Endothelial cell of umbilical vein (primary cell): ENCODE data around the gene MRM2. TPM values are rescaled to one million over a fixed set of nuclear protein-coding genes. Genes with fewer than 3 reads are reported as not detected.

Experiments used
- BruUV-seq: library from RNA; stranded (reverse); fragments of 400-500 nt; replicated peaks from 2 replicates; lab custom pipeline; 2021; lab: Mats Ljungman, UMichigan
- CTCF ChIA-PET: fragments of 300-600, 350-600 bp; sonication (Branson Sonifier 250); formaldehyde crosslinking; loops from one replicate; lab custom pipeline; 2021; ENCODE audit warnings: antibody characterized with exemption, inconsistent platforms; lab: Charles Lee
- POLR2A ChIA-PET: fragments of 300-600, 350-600 bp; sonication (Branson Sonifier 250); formaldehyde crosslinking; loops from one replicate; lab custom pipeline; 2021; ENCODE audit warnings: antibody characterized with exemption, inconsistent platforms; lab: Charles Lee
- DNase-seq: peaks from one replicate; pipeline ENCODE4 v3.0.0-alpha.2; 2011; ENCODE audit warnings: low read depth, low spot score
- FAIRE-seq: peaks from 2 replicates; lab custom pipeline; 2011; peaks lifted over from hg19 to GRCh38; lab: Jason Lieb, UNC
- H2AFZ ChIP-seq: 2 replicates; pipeline ENCODE4 v1.6.0; 2012; ENCODE audit warnings: low read depth, low read length, control low read depth, inconsistent platforms
- H3K27ac ChIP-seq: 2 replicates; pipeline ENCODE4 v1.5.1; 2011; ENCODE audit warnings: low read depth, mild to moderate bottlenecking, control low read depth, low read length, moderate library complexity; ENCODE audit not compliant: insufficient read depth
- H3K27me3 ChIP-seq, 2 experiments: 2 replicates each; pipeline versions ENCODE4 v1.6.0 to v1.6.1; 2011; ENCODE audit warnings: low read length in 2 of 2, mixed read lengths in 1 of 2; ENCODE audit not compliant: control insufficient read depth in 2 of 2, insufficient read depth in 2 of 2
- H3K36me3 ChIP-seq, 2 experiments: 2 replicates in 1 of 2; 3 replicates in 1 of 2; pipeline ENCODE4 v1.5.1; 2011; ENCODE audit warnings: low read length in 2 of 2, mild to moderate bottlenecking in 1 of 2, moderate library complexity in 1 of 2; ENCODE audit not compliant: control insufficient read depth in 2 of 2, insufficient read depth in 2 of 2; ENCODE audit errors: extremely low read depth in 1 of 2
- H3K4me1 ChIP-seq: 3 replicates; pipeline ENCODE4 v1.5.1; 2011; ENCODE audit warnings: mild to moderate bottlenecking, low read length; ENCODE audit not compliant: control insufficient read depth, insufficient read depth; ENCODE audit errors: extremely low read depth
- H3K4me2 ChIP-seq: 2 replicates; pipeline ENCODE4 v1.6.1; 2011; ENCODE audit warnings: low read length, control low read depth, mixed read lengths; ENCODE audit not compliant: insufficient read depth
- H3K4me3 ChIP-seq, 3 experiments: fragments of 200-600 bp in 1 of 3; sonication (generic), shearing (Covaris generic) in 1 of 3; replicated peaks in 1 of 3; 2 replicates each; pipeline ENCODE4 v1.5.1; 2011 to 2016; ENCODE audit warnings: control low read depth in 3 of 3, low read length in 3 of 3, mild to moderate bottlenecking in 2 of 3, inconsistent platforms in 1 of 3, low read depth in 1 of 3, moderate library complexity in 1 of 3; ENCODE audit not compliant: insufficient read depth in 1 of 3
- H3K79me2 ChIP-seq: 2 replicates; pipeline ENCODE4 v1.6.0; 2012; ENCODE audit warnings: low read length, inconsistent platforms; ENCODE audit not compliant: control insufficient read depth, insufficient read depth
- H3K9ac ChIP-seq: replicated peaks from 2 replicates; pipeline ENCODE3; 2011; ENCODE audit warnings: low read length, control low read depth; ENCODE audit not compliant: insufficient read depth; ENCODE audit errors: extremely low read depth
- H3K9me1 ChIP-seq: replicated peaks from 3 replicates; pipeline ENCODE4 v1.6.0; 2011; ENCODE audit warnings: mild to moderate bottlenecking, low read length; ENCODE audit not compliant: control insufficient read depth, insufficient read depth; ENCODE audit errors: extremely low read depth
- H3K9me3 ChIP-seq: replicated peaks from 2 replicates; pipeline ENCODE4 v1.5.1; 2012; ENCODE audit warnings: low read length, inconsistent platforms; ENCODE audit not compliant: control insufficient read depth, insufficient read depth
- H4K20me1 ChIP-seq: replicated peaks from 2 replicates; pipeline ENCODE3; 2011; ENCODE audit warnings: mild to moderate bottlenecking, low read length; ENCODE audit not compliant: control insufficient read depth, insufficient read depth; ENCODE audit errors: extremely low read depth
- EZH2 ChIP-seq: IDR thresholded peaks from 2 replicates; pipeline ENCODE4 v1.6.1; 2012; ENCODE audit warnings: borderline replicate concordance, low read depth, mild to moderate bottlenecking, moderate library complexity, low read length, inconsistent platforms; ENCODE audit not compliant: severe bottlenecking
- FOS ChIP-seq: IDR thresholded peaks from 2 replicates; pipeline ENCODE4 v1.6.1; 2011; ENCODE audit warnings: mild to moderate bottlenecking, low read length, moderate library complexity, borderline replicate concordance; ENCODE audit not compliant: insufficient read depth
- GATA2 ChIP-seq: IDR thresholded peaks from 2 replicates; pipeline ENCODE4 v1.7.0; 2011; ENCODE audit warnings: low read depth, mild to moderate bottlenecking, moderate library complexity, mixed read lengths, low read length; ENCODE audit not compliant: insufficient read length, insufficient read depth
- JUN ChIP-seq: IDR thresholded peaks from 2 replicates; pipeline ENCODE4 v1.6.1; 2011; ENCODE audit warnings: borderline replicate concordance, low read depth; ENCODE audit not compliant: insufficient read length, insufficient read depth
- MYC ChIP-seq: IDR thresholded peaks from one replicate; pipeline ENCODE4 v1.6.1; 2011; ENCODE audit warnings: mild to moderate bottlenecking, low read depth, low read length
- POLR2A ChIP-seq: IDR thresholded peaks from 2 replicates; pipeline ENCODE4 v1.6.1; 2012; ENCODE audit warnings: low read depth, mild to moderate bottlenecking, control low read depth, low read length
- POLR2AphosphoS5 ChIP-seq: IDR thresholded peaks from 2 replicates; pipeline ENCODE4 v1.6.1; 2012; ENCODE audit warnings: low read depth, mild to moderate bottlenecking, control low read depth, low read length, moderate library complexity; ENCODE audit not compliant: insufficient read depth
- dilution Hi-C: fragments of 300-500 bp; cut with MboI; formaldehyde crosslinking; loops from one replicate; pipeline ENCODE4 v1.15.0; 2019; ENCODE audit warnings: low sequenced_read_pairs; ENCODE audit not compliant: extremely low pct_ligation_motif_present
- intact Hi-C: fragments of 100-400 bp; cut with micrococcal nuclease; formaldehyde crosslinking; loops from one replicate; pipeline ENCODE4 v1.10.0; 2022
- polyA plus RNA-seq, 4 experiments: library from polyadenylated mRNA; depleted of rRNA in 3 of 4; stranded (reverse) in 3 of 4; unstranded in 1 of 4; fragments of >200 nt; gene quantifications; 2 replicates each; pipeline versions ENCODE4 v1.2.1 to v1.2.3, GENCODE V29; 2011 to 2012; ENCODE audit warnings: missing spikeins in 1 of 4
- total RNA-seq: library from RNA; stranded (reverse); gene quantifications from 2 replicates; pipeline ENCODE4 v1.2.3, GENCODE V29; 2021
- TF ChIP-seq, protein P1 (sequence below): IDR thresholded peaks from 2 replicates; pipeline ENCODE4 v1.6.1; 2011; ENCODE audit not compliant: insufficient read depth, insufficient read length
- TF ChIP-seq, protein P2 (sequence below), 2 donors: IDR thresholded peaks; 1 replicate in 1 of 2; 2 replicates in 1 of 2; pipeline ENCODE4 v1.5.1; 2011; ENCODE audit warnings: low read length in 2 of 2, mild to moderate bottlenecking in 2 of 2, moderate library complexity in 2 of 2, control low read depth in 1 of 2, inconsistent platforms in 1 of 2, low read depth in 1 of 2; ENCODE audit not compliant: insufficient read depth in 1 of 2; ENCODE audit errors: extremely low read depth in 1 of 2

The MRM2 gene
- total and polyA plus RNA-seq, 2 donors (not counting 3 experiments of a cell fraction or from before 2014, with no cell fraction given) = 10.6 to 20.8 TPM

DNA sequence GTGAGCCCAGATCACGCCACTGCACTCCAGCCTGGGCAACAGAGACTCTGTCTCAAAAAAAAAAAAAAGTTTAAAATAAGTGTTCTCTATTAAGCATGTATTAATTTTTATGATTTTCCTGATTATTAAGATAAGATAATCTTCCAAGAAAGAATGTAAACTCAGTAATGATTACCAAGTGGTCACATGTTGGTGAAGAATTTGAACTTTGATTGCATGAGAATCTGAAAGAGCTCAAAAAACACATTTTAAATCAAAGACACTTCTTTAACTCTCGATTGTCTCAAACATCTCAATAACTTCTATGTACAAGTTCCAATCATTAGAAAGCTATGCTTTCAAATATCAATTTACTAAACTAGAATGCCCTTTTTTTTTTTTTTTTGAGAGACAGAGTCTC lies 38.4 kb upstream of the MRM2 start:
- H3K79me2 ChIP-seq = no peaks in the 10 kb centered on the region
- TF ChIP-seq MYC = no peak
- no peak for TF ChIP-seq POLR2A
- no peak for TF ChIP-seq EZH2
- no peak for TF ChIP-seq GATA2
- no peak for TF ChIP-seq POLR2AphosphoS5
- no peak for TF ChIP-seq FOS
- TF ChIP-seq, protein P1, sequence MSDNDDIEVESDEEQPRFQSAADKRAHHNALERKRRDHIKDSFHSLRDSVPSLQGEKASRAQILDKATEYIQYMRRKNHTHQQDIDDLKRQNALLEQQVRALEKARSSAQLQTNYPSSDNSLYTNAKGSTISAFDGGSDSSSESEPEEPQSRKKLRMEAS = no peak
- no peak for TF ChIP-seq JUN
- TF ChIP-seq, protein P2, sequence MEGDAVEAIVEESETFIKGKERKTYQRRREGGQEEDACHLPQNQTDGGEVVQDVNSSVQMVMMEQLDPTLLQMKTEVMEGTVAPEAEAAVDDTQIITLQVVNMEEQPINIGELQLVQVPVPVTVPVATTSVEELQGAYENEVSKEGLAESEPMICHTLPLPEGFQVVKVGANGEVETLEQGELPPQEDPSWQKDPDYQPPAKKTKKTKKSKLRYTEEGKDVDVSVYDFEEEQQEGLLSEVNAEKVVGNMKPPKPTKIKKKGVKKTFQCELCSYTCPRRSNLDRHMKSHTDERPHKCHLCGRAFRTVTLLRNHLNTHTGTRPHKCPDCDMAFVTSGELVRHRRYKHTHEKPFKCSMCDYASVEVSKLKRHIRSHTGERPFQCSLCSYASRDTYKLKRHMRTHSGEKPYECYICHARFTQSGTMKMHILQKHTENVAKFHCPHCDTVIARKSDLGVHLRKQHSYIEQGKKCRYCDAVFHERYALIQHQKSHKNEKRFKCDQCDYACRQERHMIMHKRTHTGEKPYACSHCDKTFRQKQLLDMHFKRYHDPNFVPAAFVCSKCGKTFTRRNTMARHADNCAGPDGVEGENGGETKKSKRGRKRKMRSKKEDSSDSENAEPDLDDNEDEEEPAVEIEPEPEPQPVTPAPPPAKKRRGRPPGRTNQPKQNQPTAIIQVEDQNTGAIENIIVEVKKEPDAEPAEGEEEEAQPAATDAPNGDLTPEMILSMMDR (IDR thresholded peaks at IDR 0.05; ENCODE audit: extremely low read depth in 1 of 2, insufficient read depth in 1 of 2, low read depth in 1 of 2, low read length in 2 of 2) = no peak
- H2AFZ ChIP-seq = no peak overlapping the region
- H3K27ac ChIP-seq = no peak overlapping the region
- no peaks in the 10 kb centered on the region for H3K9me1 ChIP-seq
- ChIA-PET CTCF (no interaction called here), POLR2A (no interaction called here)
- dilution Hi-C loops = no loop called here
- H3K9me3 ChIP-seq = no peaks in the 10 kb centered on the region
- no peak for DNase-seq
- intact Hi-C loops = no loop called here
- no peaks in the 10 kb centered on the region for H4K20me1 ChIP-seq
- H3K27me3 ChIP-seq = no peaks in the 10 kb centered on the region
- no TSS peak for BruUV-seq
- H3K9ac ChIP-seq = no peak overlapping the region
- H3K36me3 ChIP-seq = no peaks in the 10 kb centered on the region
- no peaks in the 10 kb centered on the region for H3K4me1 ChIP-seq
- FAIRE-seq = no peak
- no peak overlapping the region for H3K4me3 ChIP-seq
- H3K4me2 ChIP-seq = no peak overlapping the region
